Left lobe of liver (tissue), 1 donor: ENCODE measurements around the gene NIBAN1. TPM values are rescaled to one million over a fixed set of nuclear protein-coding genes. Genes with fewer than 3 reads are reported as not detected.

Experiments used
- total RNA-seq: library from RNA; stranded (reverse); gene quantifications from one replicate; pipeline ENCODE4 v1.2.1, GENCODE V29; 2021
- donor health status: DM: no; HTN: yes; CAD: no.

The NIBAN1 gene
- total RNA-seq, 1 donor from 2014 or later = 0.96 TPM

Other genes with a start within 250 kb of the NIBAN1 start
- gene EDEM3, start 219.7 kb downstream of the NIBAN1 start, total RNA-seq = 27.0 TPM
- 3.9 TPM for gene RNF2, start 71.0 kb upstream of the NIBAN1 start, total RNA-seq
- gene TRMT1L, start 182.4 kb upstream of the NIBAN1 start, total RNA-seq = 9.7 TPM
- gene SWT1, start 182.7 kb upstream of the NIBAN1 start, total RNA-seq = 3.2 TPM